PC-3 (cell line): ENCODE results near the gene TACSTD2.

Experiments
- EZH2 ChIP-seq: fragments of 300-600 bp; sonication (generic); IDR thresholded peaks from one replicate; pipeline ENCODE4 v1.6.1; 2017; ENCODE audit warnings: antibody characterized with exemption, mild to moderate bottlenecking, low read length; ENCODE audit not compliant: unreplicated experiment
- EZH2phosphoT487 ChIP-seq: fragments of 300-600 bp; sonication (generic); IDR thresholded peaks from 2 replicates; pipeline ENCODE4 v1.6.1; 2018; ENCODE audit warnings: mild to moderate bottlenecking, antibody characterized with exemption, low read length, borderline replicate concordance
- TF ChIP-seq, protein P1 (sequence below): fragments of 300-600 bp; sonication (generic); conservative IDR thresholded peaks from 2 replicates; pipeline ENCODE4 v1.5.1; 2017; ENCODE audit warnings: antibody characterized with exemption, low read depth, mild to moderate bottlenecking, low read length

DNA sequence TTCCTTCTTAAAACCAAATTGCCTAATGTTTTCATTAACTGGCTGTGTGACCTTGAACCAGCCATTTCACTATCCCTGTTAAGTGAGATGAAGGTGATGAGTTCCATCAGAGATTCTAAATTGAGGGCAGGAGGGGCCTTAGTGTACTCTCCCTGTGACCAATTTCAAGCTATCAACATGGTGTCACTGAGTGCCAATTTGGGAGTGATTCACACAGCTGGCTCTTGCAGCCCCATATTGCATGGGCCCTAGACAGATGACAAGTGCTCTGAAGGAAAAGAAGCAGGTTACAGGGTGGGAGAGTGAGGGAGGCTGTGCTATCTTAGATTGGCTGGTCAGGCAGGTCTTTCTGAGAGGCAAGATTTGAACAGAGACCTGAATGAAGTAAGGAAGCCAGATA, 13.0 kb upstream of the TACSTD2 start:
- TF ChIP-seq, protein P1, sequence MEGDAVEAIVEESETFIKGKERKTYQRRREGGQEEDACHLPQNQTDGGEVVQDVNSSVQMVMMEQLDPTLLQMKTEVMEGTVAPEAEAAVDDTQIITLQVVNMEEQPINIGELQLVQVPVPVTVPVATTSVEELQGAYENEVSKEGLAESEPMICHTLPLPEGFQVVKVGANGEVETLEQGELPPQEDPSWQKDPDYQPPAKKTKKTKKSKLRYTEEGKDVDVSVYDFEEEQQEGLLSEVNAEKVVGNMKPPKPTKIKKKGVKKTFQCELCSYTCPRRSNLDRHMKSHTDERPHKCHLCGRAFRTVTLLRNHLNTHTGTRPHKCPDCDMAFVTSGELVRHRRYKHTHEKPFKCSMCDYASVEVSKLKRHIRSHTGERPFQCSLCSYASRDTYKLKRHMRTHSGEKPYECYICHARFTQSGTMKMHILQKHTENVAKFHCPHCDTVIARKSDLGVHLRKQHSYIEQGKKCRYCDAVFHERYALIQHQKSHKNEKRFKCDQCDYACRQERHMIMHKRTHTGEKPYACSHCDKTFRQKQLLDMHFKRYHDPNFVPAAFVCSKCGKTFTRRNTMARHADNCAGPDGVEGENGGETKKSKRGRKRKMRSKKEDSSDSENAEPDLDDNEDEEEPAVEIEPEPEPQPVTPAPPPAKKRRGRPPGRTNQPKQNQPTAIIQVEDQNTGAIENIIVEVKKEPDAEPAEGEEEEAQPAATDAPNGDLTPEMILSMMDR = no peak
- TF ChIP-seq EZH2phosphoT487 = no peak
- no peak for TF ChIP-seq EZH2
